Suprapubic skin (tissue), 4 donors: ENCODE results near the gene MEF2B. TPM values are rescaled to one million over a fixed set of nuclear protein-coding genes. Genes with fewer than 3 reads are reported as not detected.
A peak's percentile ranks its signal among the peaks of the same experiment; 100 is the strongest.
"Not testable (repeated sequence)": the region's sequence is repeated elsewhere in the genome, so short reads cannot be mapped to it uniquely, and the experiment has no call there.

ENCODE experiments used
- DNase-seq, 2 donors: peaks; one replicate each; pipeline ENCODE4 v3.0.0-alpha.2; 2019; ENCODE audit warnings: low spot score in 2 of 2
- H3K27ac ChIP-seq: fragments of 200-600 bp; sonication (generic); one replicate; pipeline ENCODE4 v1.5.1; 2019
- H3K27me3 ChIP-seq: fragments of 200-600 bp; sonication (generic); one replicate; pipeline ENCODE4 v1.5.1; 2019
- H3K36me3 ChIP-seq: fragments of 200-600 bp; sonication (generic); one replicate; pipeline ENCODE4 v1.5.1; 2019
- H3K4me1 ChIP-seq: fragments of 200-600 bp; sonication (generic); one replicate; pipeline ENCODE4 v1.5.1; 2019
- H3K4me3 ChIP-seq: fragments of 200-600 bp; sonication (generic); one replicate; pipeline ENCODE4 v1.5.1; 2019; ENCODE audit warnings: mild to moderate bottlenecking
- H3K9me3 ChIP-seq: fragments of 200-600 bp; sonication (generic); one replicate; pipeline ENCODE4 v1.5.1; 2019
- EP300 ChIP-seq: sonication (generic); formaldehyde crosslinking; IDR thresholded peaks from one replicate; pipeline ENCODE4 v1.6.1; 2017; ENCODE audit warnings: antibody characterized with exemption
- POLR2A ChIP-seq, 2 donors: fragments of 450-650 bp; IDR thresholded peaks; one replicate each; pipeline ENCODE4 v1.6.1; 2017; ENCODE audit warnings: antibody characterized with exemption in 2 of 2, mild to moderate bottlenecking in 2 of 2, moderate library complexity in 2 of 2
- POLR2AphosphoS5 ChIP-seq, 3 donors: sonication (generic); formaldehyde crosslinking; IDR thresholded peaks; one replicate each; pipeline ENCODE4 v1.6.1; 2017; ENCODE audit warnings: antibody characterized with exemption in 3 of 3
- WGBS: methylation state at CpG from one replicate; pipeline ENCODE4 v1.1.5; 2018; 5-methylcytosine and 5-hydroxymethylcytosine counted together
- total RNA-seq, 4 donors: library from RNA; depleted of rRNA; stranded (reverse); fragments of >200 nt; gene quantifications; one replicate each; pipeline ENCODE4 v1.1.0, GENCODE V29; 2016
- TF ChIP-seq, protein P1 (sequence below), 2 donors: fragments of 200-600 bp in 1 of 2; fragments of 450-650 bp in 1 of 2; sonication (generic) in 1 of 2; IDR thresholded peaks; one replicate each; pipeline ENCODE4 v1.5.1; 2016 to 2019; ENCODE audit warnings: antibody characterized with exemption in 2 of 2, mild to moderate bottlenecking in 1 of 2, moderate library complexity in 1 of 2

MEF2B gene
- total RNA-seq, 4 donors from 2014 or later, result 0.68 to 1.8 (median 0.73) TPM; not detected in 1

- WGBS, result 56% methylated on average over 24 of the region's 25 CpGs
- no peak for TF ChIP-seq EP300
- TF ChIP-seq POLR2A (IDR thresholded peaks at IDR 0.05), result no peak
- TF ChIP-seq, protein P1, sequence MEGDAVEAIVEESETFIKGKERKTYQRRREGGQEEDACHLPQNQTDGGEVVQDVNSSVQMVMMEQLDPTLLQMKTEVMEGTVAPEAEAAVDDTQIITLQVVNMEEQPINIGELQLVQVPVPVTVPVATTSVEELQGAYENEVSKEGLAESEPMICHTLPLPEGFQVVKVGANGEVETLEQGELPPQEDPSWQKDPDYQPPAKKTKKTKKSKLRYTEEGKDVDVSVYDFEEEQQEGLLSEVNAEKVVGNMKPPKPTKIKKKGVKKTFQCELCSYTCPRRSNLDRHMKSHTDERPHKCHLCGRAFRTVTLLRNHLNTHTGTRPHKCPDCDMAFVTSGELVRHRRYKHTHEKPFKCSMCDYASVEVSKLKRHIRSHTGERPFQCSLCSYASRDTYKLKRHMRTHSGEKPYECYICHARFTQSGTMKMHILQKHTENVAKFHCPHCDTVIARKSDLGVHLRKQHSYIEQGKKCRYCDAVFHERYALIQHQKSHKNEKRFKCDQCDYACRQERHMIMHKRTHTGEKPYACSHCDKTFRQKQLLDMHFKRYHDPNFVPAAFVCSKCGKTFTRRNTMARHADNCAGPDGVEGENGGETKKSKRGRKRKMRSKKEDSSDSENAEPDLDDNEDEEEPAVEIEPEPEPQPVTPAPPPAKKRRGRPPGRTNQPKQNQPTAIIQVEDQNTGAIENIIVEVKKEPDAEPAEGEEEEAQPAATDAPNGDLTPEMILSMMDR (IDR thresholded peaks at IDR 0.05), result no peak
- no peak for TF ChIP-seq POLR2AphosphoS5 (IDR thresholded peaks at IDR 0.05)
- Histone ChIP-seq H3K4me3 (peak overlapping the region; percentile 34), H3K9me3 (no peaks in the 10 kb centered on the region), H3K27me3 (no peaks in the 10 kb centered on the region), H3K4me1 (peaks cover 18% of the 10 kb centered on the region), H3K36me3 (peaks cover 6% of the 10 kb centered on the region), H3K27ac (no peak overlapping the region)
- DNase-seq, result no peak
Measured at GRCh38 chr19:19106056-19106551, 64.0 kb downstream of the MEF2B start.

GRCh38 chr19:19105365-19106055 lies 64.6 kb downstream of the MEF2B start:
- Histone ChIP-seq H3K27ac (no peak overlapping the region), H3K27me3 (no peaks in the 10 kb centered on the region), H3K36me3 (peaks cover 9% of the 10 kb centered on the region), H3K9me3 (no peaks in the 10 kb centered on the region), H3K4me1 (peaks cover 17% of the 10 kb centered on the region), H3K4me3 (peak overlapping the region; percentile 34)
- TF ChIP-seq POLR2AphosphoS5 (IDR thresholded peaks at IDR 0.05), result no peak
- TF ChIP-seq POLR2A (IDR thresholded peaks at IDR 0.05), result no peak
- TF ChIP-seq, protein P1 (IDR thresholded peaks at IDR 0.05), result no peak
- no peak for TF ChIP-seq EP300
- no peak for DNase-seq
- WGBS, result 23% methylated on average over 16 of the region's 36 CpGs

- TF ChIP-seq POLR2A (IDR thresholded peaks at IDR 0.05), result no peak
- no peak for TF ChIP-seq EP300
- TF ChIP-seq, protein P1 (IDR thresholded peaks at IDR 0.05), result no peak
- no peak for TF ChIP-seq POLR2AphosphoS5 (IDR thresholded peaks at IDR 0.05)
- WGBS, result 74% methylated on average over 11 of the region's 11 CpGs
- Histone ChIP-seq H3K4me1 (peaks cover 12% of the 10 kb centered on the region), H3K9me3 (no peaks in the 10 kb centered on the region), H3K27ac (no peak overlapping the region), H3K4me3 (no peak overlapping the region), H3K27me3 (no peaks in the 10 kb centered on the region), H3K36me3 (peaks cover 9% of the 10 kb centered on the region)
- no peak for DNase-seq
Measured at GRCh38 chr19:19103167-19103566, 66.9 kb downstream of the MEF2B start.

GRCh38 chr19:19102566-19102965 lies 67.5 kb downstream of the MEF2B start:
- Histone ChIP-seq H3K4me1 (peaks cover 12% of the 10 kb centered on the region), H3K36me3 (peaks cover 13% of the 10 kb centered on the region)
- not testable (repeated sequence) for DNase-seq, H3K9me3 ChIP-seq, H3K27ac ChIP-seq, H3K27me3 ChIP-seq, H3K4me3 ChIP-seq
- 94% methylated on average over 10 of the region's 10 CpGs for WGBS

DNA sequence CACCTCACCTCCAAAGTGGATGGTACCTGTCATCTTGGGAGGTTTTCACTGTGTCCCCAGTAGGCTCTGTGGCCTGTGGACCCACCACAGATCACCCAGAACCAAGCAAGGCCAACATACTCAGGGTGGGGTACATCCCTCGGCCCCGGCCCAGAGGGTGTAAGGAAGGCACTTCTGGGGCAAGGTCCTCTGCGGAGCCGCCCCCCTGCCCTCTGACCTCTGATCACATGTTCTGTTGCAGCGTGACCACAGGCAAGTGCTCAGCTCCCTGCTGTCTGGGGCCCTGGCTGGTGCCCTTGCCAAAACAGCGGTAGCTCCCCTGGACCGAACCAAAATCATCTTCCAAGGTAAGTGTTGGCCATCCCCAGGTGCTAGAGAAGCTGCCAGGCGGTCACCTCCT lies 68.5 kb downstream of the MEF2B start:
- peaks cover 12% of the 10 kb centered on the region for H3K4me1 ChIP-seq
- H3K27me3 ChIP-seq, result no peaks in the 10 kb centered on the region
- peaks cover 22% of the 10 kb centered on the region for H3K36me3 ChIP-seq
- no peaks in the 10 kb centered on the region for H3K9me3 ChIP-seq
- TF ChIP-seq, protein P1 (IDR thresholded peaks at IDR 0.05), result no peak
- TF ChIP-seq POLR2A (IDR thresholded peaks at IDR 0.05), result no peak
- no peak for TF ChIP-seq POLR2AphosphoS5 (IDR thresholded peaks at IDR 0.05)
- TF ChIP-seq EP300, result no peak
- no peak for DNase-seq
- no peak overlapping the region for H3K4me3 ChIP-seq
- 96% methylated on average over 8 of the region's 8 CpGs for WGBS
- H3K27ac ChIP-seq, result no peak overlapping the region
